GM21528 (cell line): ENCODE results near the gene C1orf35.

Experiments
- ATAC-seq: cut with Tn5 transposase; IDR thresholded peaks from one replicate; pipeline ENCODE4 v1.9.1; 2021; ENCODE audit warnings: mild to moderate bottlenecking, moderate library complexity; ENCODE audit not compliant: unreplicated experiment, low FRiP score

The C1orf35 gene

GRCh38 chr1:228066891-228067654, 36.1 kb downstream of the C1orf35 start:
- no peak for ATAC-seq

GRCh38 chr1:228066416-228066815, 36.7 kb downstream of the C1orf35 start:
- no peak for ATAC-seq

GRCh38 chr1:228065543-228066347, 37.4 kb downstream of the C1orf35 start:
- no peak for ATAC-seq

DNA sequence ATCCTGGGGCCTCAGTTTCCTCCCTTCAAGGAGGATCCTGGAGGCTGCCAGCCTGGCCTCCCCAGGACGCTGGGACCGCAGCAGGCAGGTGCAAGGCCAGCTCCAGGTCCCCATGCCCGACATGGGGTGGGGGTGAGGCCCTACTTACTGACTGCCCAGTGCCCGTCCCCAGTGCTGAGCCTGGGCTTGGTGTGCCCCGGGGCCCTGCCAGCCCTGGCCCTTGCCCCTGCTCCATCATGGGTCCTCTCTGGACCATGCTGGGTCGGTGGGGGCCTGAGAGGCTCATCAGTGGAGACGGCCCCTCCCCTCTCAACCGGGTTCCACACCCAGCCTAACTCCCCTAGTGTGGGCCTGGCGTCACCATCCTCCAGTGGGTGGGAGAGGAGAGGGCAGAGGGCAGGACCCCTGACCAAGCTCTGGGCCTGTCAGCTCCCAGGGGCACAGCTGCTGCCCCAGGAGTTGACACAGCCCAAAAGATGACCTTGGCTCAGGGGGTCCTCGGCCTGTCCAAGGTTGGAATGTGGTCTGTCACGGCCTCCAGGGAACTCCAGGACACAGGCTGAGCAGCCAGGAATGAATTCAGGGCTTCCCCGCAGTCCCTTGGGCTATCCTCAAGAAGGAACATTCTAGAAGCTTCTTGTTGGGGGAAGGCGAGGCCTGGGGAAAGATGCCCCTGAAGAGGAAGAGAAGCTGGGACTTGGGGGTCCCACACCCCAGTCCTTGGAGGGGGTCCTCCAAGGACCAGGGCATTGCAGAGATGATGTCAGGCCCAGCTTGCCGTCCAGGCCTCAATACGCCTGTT, 38.2 kb downstream of the C1orf35 start:
- ATAC-seq, result no peak

DNA sequence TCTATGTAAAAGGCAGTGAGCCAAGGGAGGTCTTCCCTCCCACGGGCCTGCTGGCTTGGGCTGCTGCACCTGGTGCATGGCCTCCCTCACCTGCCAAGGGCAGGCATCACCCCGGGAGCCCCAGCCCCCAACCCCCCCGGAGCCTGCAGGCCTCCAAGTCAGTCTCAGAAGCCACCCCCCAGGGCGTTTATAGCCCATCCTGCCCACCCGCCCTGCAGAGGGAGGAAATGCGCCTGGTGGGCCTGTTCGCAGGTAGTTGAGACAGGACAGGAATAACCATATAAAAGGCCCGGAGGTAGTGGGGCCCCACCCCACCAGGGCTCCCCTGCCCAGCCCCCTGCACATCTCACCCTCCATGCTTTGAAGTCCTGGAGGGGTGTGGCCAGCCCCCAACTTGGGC, 38.8 kb downstream of the C1orf35 start:
- ATAC-seq, result no peak

- no peak for ATAC-seq
Observed at GRCh38 chr1:228063251-228064191, 39.6 kb downstream of the C1orf35 start.

DNA sequence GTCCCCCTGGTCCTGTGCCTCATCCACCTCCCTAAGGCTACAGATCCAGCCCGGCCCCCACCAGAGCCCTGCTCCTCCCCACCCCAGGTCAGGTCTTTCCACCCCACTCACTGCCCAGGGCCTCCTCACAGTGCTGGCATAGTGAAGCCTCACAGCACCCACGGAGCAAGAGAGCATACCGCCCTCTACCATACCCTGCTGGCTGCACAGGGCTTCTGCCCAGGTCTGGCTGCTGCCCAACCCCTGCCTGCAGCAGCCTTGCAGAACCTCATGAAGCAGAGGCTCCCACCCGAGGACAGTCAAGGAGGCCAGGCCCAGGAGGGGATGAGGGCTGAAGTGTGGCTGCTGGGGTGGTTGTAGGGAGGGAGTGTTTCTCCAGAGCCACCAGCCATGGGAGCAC, 40.3 kb downstream of the C1orf35 start:
- no peak for ATAC-seq

DNA sequence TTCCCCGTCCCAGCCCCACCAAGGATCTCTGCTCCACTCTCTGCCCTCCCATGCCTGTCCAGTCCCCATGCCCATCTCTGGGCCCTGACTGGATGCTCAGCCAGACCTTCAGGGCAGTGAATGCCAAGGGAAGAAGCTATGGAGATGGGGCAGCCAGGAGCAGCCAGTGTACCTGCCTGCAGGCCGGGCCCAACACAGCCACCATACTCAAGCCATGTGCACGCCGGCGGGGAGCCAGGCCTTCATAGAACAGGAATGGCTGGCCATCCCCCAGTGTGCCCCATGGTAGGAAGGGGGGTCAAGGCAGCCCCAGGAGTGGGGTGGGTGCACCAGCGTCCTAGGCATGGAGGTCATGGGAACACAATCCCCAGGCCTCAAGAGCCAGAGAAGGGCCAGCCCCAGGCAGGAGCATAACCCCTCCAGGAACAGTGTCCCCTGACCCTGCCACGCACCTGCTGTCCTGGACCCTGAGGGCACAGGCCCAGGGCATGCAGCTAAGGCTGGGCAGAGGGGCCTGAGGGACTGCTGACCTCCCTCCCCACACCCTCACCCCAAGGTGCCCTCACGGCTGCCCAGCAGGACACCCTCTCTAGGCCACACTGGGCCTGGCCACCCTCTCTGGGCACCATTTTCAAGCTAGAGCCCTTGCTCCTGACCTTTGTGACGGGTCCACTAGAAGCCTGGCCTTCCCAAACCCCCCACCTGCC, 40.9 kb downstream of the C1orf35 start:
- ATAC-seq, result no peak

GRCh38 chr1:228061411-228062084, 41.6 kb downstream of the C1orf35 start:
- no peak for ATAC-seq

GRCh38 chr1:228060458-228061190, 42.5 kb downstream of the C1orf35 start:
- ATAC-seq, result no peak

DNA sequence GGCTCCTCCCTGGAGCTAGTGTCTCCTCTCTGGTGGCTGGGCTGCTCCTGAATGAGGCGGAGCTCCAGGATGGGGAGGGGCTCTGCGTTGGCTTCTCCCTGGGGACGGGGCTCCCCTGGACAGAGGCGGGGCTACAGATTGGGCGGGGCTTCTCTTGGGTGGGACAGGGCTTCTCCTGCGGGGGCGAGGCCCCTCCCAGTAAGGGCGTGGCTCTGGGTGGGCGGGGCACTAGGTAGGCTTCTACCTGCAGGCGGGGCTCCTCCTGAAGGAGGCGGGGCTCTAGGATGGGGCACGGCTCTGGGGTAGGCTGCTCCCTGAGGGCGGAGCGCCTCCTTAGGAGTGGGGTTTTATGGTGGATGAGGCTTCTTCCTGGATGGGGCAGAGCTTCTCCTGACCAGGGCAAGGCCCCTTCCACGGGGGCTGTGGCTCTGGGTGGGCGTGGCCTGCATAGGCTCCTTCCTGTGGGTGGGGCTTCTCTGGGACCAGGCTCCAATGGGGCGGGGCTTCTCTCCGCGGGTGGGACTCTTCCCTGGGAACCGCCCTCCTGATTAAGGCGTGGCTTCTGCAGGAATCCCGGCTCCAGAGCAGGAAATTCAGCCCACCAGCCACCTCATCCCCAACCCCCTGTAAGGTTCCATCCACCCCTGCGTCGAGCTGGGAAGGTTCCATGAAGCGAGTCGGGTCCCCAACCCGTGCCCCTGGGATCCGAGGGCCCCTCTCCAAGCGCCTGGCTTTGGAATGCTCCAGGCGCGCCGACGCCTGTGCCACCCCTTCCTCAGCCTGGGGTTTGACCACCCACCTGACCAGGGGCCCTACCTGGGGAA, 43.3 kb downstream of the C1orf35 start:
- no peak for ATAC-seq

GRCh38 chr1:228058949-228059633, 44.0 kb downstream of the C1orf35 start:
- no peak for ATAC-seq

GRCh38 chr1:228058172-228058948, 44.8 kb downstream of the C1orf35 start:
- ATAC-seq, result no peak
